Heart left ventricle (tissue), 13 donors: Measurements from ENCODE around the gene KIF2B.

Experiments used
- CTCF ChIP-seq, 12 donors: fragments of 200-600 bp; sonication (generic) in 4 of 12; IDR thresholded peaks; one replicate each; pipeline versions ENCODE4 v1.5.0 to v1.8.0; 2018 to 2022; ENCODE audit warnings: antibody characterized with exemption in 12 of 12, mild to moderate bottlenecking in 5 of 12
- POLR2A ChIP-seq, 2 donors: fragments of 450-650 bp; IDR thresholded peaks; one replicate each; pipeline ENCODE4 v1.6.1; 2017; ENCODE audit warnings: antibody characterized with exemption in 2 of 2, mild to moderate bottlenecking in 2 of 2, moderate library complexity in 2 of 2
- donor health status: ischemic (EF 13 %, LVEDD 7.1; RV severe dilation, severe dysfunction).
- donor health status: DM: no; HTN: yes; CAD: no.
- donor health status: DM: no; HTN: no; CAD: no.
- donor health status: ischemic (EF 25% LVEDD 6.9; RV normal size, moderate dysfunction).
- donor health status: ischemic (EF 25% LVEDD 5.7; RV mildly dilated, moderate dysfunction).
- donor health status: ischemic (EF 35%, LVEDD 5.7; RV mildly dilated, moderate dysfunction).
- donor health status: nonischemic (EF 11% LVEDD 7.7; RV severe dilation, severe dysfunction).
- donor health status: DM: yes; HTN: yes; CAD: no.
- donor health status: PGD.
- donor health status: ischemic (EF 29% LVEDD 5.4; RV normal size, mild dysfunction).
- donor health status: nonischemic (EF 23%, LVEDD 6.1; RV moderate dilation, normal function).

GRCh38 chr17:53837131-53837530, 14.4 kb downstream of the KIF2B start:
- no peak for TF ChIP-seq CTCF (IDR thresholded peaks at IDR 0.05)
- TF ChIP-seq POLR2A (IDR thresholded peaks at IDR 0.05) = no peak
